ENCODE results near the gene PRKAR1B. TPM values are rescaled to one million over a fixed set of nuclear protein-coding genes. Genes with fewer than 3 reads are reported as not detected.

PRKAR1B gene
- total RNA-seq, 1 donor from 2014 or later, result 17.0 TPM

- no peak for ATAC-seq
Observed at GRCh38 chr7:569996-570800, 156.9 kb downstream of the PRKAR1B start.

- no peak for ATAC-seq
Observed at GRCh38 chr7:569071-569855, 157.8 kb downstream of the PRKAR1B start.

GRCh38 chr7:568031-568951 lies 158.8 kb downstream of the PRKAR1B start:
- ATAC-seq, result no peak

- no peak for ATAC-seq
Observed at GRCh38 chr7:567305-567883, 159.7 kb downstream of the PRKAR1B start.

- no peak for ATAC-seq
Observed at GRCh38 chr7:566100-566499, 161.0 kb downstream of the PRKAR1B start.

- ATAC-seq, result no peak
Observed at GRCh38 chr7:564176-564865, 162.8 kb downstream of the PRKAR1B start.

GRCh38 chr7:563629-564170 lies 163.4 kb downstream of the PRKAR1B start:
- ATAC-seq, result no peak

- no peak for ATAC-seq
Observed at GRCh38 chr7:562789-563628, 164.1 kb downstream of the PRKAR1B start.

GRCh38 chr7:562374-562675 lies 164.8 kb downstream of the PRKAR1B start:
- ATAC-seq, result no peak

- no peak for ATAC-seq
Observed at GRCh38 chr7:561631-562373, 165.3 kb downstream of the PRKAR1B start.

GRCh38 chr7:560966-561630 lies 166.0 kb downstream of the PRKAR1B start:
- ATAC-seq, result no peak

GRCh38 chr7:559396-559705 lies 167.7 kb downstream of the PRKAR1B start:
- ATAC-seq, result no peak

GRCh38 chr7:557558-557881 lies 169.6 kb downstream of the PRKAR1B start:
- no peak for ATAC-seq

- ATAC-seq, result no peak
Observed at GRCh38 chr7:556837-557557, 170.1 kb downstream of the PRKAR1B start.

- ATAC-seq, result no peak
Observed at GRCh38 chr7:556291-556826, 170.7 kb downstream of the PRKAR1B start.

GRCh38 chr7:555551-556160 lies 171.4 kb downstream of the PRKAR1B start:
- ATAC-seq, result no peak

GRCh38 chr7:553636-554111 lies 173.4 kb downstream of the PRKAR1B start:
- ATAC-seq, result no peak

All from esophagus mucosa (tissue), 1 donor.